Ammon's horn (tissue), 1 donor: ENCODE results near the gene TLE3.

Experiments
- DNase-seq: peaks from one replicate; pipeline ENCODE4 v3.0.0-alpha.2; 2016; ENCODE audit warnings: low spot score

TLE3 gene

GRCh38 chr15:70063261-70063925, 34.3 kb downstream of the TLE3 start:
- DNase-seq: no peak

- DNase-seq: peak; percentile 77
These were observed 35.3 kb downstream of the TLE3 start for GRCh38 chr15:70062321-70062956.

DNA sequence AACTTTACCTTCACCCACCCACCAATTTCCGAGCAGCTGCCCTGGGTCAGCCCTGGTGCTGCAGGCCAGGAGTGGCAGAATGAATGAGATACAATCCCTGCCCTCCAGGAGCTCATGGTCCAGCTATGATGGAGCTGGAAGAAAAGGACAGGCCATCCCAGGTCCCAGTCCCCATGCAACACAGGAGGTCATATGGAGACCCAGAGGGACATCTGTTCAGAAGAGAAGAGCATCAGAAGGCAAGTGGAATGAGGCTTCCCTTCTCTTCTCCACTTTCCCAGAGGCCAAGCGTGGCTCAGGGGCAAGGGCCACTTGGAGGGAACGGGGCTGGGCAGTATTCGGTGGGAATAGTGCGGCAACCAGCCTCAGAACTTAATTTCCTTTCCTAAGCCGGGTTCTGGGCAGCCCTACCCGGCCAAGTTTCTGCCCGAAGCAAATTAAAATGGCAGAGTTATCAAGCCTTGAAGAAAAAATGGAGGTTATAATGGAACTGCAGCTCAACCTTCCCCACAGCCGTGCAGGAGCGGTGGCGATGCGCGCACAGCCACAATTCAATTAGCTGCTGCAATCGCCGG, 35.9 kb downstream of the TLE3 start:
- DNase-seq: no peak

GRCh38 chr15:70060993-70061305, 36.8 kb downstream of the TLE3 start:
- peak; percentile 80 for DNase-seq

DNA sequence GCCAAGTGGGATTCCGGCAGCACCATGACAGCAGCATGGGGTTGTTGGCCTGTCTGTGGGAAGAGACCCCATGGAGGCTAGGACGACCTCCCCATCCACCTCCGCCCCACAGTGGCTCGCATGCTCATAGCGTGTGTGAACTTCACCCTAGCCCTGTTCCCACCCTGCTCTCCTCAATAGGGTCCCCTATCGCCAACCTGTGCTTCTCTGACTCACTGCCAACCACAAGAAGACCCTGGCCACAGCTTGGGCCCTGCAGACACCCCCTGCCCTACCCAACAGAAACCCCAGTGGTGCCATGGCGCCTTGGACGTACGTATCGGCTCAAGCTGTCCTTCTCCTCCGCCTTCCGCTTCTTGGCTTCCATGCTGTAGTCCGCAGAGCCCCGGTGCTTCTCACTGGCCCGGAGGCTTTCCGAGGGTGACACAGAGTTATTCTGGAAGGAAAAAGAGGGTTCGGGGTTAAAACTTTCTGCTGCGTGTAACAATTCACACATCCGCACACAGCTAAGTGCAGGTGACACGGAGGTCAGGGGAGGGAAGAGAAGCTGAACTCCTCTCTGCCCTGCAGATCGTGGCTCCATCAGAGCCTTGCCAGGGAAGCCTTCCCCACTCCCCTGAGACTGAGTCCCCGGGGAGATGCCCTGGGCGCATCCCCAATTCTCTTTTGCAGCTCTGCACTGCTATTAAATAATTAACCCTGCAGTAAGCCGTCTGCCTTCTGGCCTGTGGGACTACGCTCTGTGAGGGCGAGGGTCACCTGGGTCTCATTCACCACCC, 37.3 kb downstream of the TLE3 start:
- no peak for DNase-seq

DNA sequence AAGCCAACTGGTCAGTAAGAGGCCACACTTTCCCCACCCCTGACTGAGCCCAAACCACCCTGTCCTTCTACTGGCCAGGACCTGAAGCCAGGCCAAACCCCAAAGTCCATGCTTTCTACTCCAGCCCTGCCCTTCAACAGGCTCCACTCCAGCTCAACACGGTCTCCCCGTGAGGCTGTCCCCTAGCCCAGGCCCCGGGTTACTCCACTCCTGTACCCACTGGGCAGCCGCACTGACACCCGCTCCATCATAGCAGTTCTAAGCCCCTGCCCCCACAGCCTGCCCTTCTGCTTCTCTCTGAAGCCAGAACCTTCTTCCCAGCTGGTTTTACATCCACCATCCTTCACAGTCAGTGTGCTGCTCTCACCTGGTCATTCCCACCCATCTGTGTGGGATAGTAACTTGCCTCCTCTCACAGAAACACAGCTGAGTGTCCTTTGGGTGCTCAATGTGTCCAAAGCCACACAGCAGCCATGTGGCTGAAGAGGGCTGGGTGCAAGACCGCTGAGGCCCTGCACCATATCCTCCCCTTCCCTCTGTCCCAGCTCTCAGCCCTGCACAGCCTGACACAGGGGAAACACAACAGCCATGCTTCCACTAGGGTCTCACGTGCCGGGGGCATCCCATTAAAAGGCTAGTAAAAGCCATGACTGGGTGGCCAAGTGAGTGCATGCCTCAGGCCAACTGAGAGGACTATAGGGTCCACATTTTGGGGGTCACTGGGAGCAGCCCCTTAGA, 38.1 kb downstream of the TLE3 start:
- DNase-seq: no peak

GRCh38 chr15:70058642-70059360, 38.9 kb downstream of the TLE3 start:
- no peak for DNase-seq

DNA sequence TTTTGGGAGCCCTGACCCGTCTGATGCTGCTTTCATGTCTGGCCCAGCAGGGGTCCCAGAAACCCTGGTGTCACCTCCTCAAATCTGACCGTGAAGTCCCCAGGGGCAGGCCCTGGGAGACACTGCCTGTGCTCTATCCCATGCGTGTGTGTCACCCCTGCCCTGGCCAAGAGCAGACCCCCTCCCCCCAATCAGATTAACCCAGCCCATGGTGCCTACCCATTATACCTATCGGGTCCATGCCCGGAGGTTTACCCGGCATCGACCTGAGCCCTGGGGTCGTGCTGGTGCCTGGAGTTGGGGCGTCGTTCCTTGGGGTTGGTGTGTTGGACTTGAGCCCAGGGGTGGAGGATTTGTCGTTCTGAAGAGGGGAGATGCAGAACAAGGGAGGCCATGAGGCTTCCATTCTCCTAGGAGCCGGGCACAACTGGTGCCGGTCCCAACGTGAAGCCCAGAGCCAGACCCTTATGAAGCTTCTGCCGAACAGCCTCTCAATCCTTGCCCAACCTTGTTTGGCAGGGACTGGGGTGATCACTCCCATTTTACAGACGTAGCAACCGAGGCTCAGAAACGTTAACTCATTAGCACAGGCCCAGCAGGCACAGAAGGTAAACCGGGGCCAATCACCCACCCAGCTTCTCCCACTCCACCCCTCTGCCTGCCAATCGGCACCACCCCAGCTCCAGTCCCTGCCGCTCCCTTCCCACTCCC, 39.6 kb downstream of the TLE3 start:
- no peak for DNase-seq

DNA sequence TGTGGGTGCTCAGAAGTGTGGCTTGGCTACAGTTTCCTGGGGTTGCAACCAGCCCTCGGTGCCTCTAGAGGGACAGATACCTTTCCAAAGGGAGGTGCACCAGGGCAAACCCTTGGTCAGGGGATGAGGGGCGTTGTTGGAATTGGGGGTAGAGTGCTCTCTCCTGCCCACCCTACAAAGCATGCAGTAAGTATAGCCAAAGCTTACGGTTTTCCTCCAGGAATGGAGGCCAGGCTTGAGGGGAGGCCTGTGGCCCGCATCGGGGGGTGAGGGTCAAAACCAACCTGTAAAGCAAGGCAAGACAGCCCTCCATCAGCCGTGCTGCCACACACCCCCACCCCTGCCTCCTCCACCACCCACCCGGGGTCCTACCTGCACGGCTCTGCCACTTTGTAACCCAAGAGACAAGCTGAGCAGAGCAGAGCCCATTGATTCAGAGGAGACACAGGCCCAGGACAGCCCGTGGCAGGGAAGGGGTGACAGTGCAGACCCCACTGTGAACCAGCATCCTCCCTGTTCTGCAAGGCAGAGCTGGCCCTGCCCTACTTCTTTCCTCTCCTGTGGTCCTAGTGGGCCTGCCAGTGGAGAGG, 41.5 kb downstream of the TLE3 start:
- no peak for DNase-seq

DNA sequence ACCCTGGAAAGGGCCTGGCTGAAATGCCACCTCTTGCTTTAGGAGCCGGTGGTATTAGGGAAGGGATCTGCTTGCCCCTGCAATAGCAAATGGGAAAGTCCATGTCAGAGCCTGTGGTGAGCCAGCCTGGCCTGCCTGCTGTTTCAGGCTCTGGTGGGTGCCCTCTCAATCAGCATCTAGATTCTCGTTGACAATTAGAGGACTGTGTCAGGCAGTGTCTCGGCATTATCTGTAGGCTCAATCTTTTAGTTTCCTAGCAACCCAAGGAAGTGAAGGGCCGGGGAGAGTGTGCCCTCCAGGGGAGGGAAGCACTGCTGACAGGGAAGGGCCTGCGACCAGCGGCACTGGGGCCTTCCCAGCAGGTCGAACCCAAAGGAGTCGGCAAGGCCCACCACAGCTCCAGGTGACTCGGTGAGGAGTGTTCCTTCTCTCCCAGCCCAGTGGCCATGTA, 42.1 kb downstream of the TLE3 start:
- DNase-seq: no peak

- DNase-seq: no peak
These were observed 42.8 kb downstream of the TLE3 start for GRCh38 chr15:70054884-70055387.

GRCh38 chr15:70054366-70054765, 43.4 kb downstream of the TLE3 start:
- DNase-seq: no peak

DNA sequence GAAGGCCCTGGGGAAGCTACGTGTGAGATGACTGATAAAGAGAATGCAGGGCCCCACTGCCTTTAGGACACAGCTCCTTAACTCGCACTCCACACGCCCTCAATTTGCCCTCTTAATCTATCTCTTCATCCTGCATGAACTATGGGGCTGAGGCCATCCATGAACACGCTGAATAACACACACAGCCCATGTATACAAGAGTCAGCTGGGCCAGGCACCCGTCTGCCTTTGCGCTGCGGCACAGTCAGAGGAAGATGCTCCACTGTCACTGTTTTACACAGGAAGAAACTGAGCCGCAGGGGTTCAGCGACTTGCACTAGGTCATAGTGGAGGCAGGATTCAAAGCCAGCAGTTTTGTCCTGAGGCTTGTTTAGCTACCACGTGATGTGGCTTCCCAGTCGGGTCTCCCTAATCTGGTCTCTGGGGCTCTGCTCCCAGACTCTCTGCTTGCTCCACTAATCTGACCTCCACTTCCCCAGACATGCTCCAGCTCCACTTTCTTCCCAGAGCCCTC, 43.9 kb downstream of the TLE3 start:
- DNase-seq: no peak

- peak; percentile 45 for DNase-seq
These were observed 44.6 kb downstream of the TLE3 start for GRCh38 chr15:70053001-70053715.

- no peak for DNase-seq
These were observed 45.6 kb downstream of the TLE3 start for GRCh38 chr15:70051948-70052633.

- no peak for DNase-seq
These were observed 46.7 kb downstream of the TLE3 start for GRCh38 chr15:70050970-70051369.

- DNase-seq: no peak
These were observed 47.3 kb downstream of the TLE3 start for GRCh38 chr15:70050441-70050840.

DNA sequence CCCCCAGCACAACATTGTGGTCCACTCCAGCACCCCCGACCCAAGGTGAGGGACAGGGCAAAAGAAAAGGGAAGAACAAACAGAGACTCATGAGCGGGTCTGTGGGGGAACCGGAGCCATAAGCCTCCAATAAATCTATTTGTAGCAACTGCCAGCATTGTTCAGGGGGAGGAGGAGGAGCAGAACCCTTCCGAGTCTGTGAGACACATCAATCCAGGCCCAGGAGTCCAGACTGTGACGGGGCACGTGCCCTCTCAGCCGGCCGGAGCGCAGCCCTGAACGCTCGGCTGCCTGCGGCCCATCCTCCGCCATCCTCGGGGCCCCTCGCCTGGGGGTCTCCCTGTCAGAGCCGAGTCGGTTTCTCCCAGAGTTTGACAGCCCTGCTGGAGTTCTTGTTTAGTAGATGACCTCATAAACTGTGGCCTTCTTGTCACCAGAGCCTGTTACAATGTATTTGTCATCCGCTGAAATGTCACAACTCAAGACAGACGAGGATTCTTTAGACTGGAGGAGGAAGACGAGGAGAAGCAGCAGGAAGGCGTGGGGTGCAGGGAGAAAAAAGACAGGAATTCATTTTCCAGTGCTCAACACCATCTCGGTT, 47.9 kb downstream of the TLE3 start:
- no peak for DNase-seq
